ENCODE data around the gene NOA1.

NOA1 gene

DNA sequence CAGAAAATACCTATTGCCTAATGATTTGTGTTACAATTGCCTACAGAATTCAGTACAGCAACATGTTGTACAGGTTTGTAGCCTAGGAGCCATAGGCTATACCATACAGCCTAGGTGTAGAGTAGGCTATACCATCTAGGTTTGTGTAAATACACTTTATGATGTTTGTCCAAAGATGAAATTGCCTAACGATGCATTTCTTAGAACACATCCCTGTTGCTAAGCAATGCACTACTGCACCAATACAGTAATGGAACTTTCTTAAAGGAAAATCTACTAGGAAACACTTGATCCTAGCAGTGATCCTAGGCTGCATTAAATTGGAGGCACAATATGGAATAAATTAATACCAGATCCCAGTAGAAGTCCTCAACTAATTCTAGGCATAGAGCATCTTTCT is 18.3 kb downstream of the NOA1 start:
- no peak overlapping the region for H2BK120ac ChIP-seq (ENCODE audit: low read depth, low read length)
- H3K4me2 ChIP-seq (ENCODE audit: low read length, poor library complexity, severe bottlenecking): no peak overlapping the region
- H3K36me3 ChIP-seq (ENCODE audit: control insufficient read depth in 1 of 2, insufficient read depth in 2 of 2, low read depth in 1 of 2, low read length in 2 of 2): peaks cover 2 to 31% of the 10 kb centered on the region in 2 experiments
- no peak overlapping the region for H2AK5ac ChIP-seq (ENCODE audit: low read length, severe bottlenecking)
- H4K91ac ChIP-seq (ENCODE audit: low read length): no peak overlapping the region
- 100% methylated on average over 1 of the region's 1 CpG for WGBS
- no peak for DNase-seq
- H3K23ac ChIP-seq (ENCODE audit: low read length in 2 of 2): no peak overlapping the region
- peak overlapping the region; percentile 81 for H3K9ac ChIP-seq (ENCODE audit: low read length)
- no peak overlapping the region for H2BK15ac ChIP-seq (ENCODE audit: low read depth, poor library complexity, severe bottlenecking)
- no peak overlapping the region for H3K4ac ChIP-seq (ENCODE audit: low read depth in 1 of 2, low read length in 2 of 2)
- no peak overlapping the region for H3K27ac ChIP-seq (ENCODE audit: low read length, poor library complexity, severe bottlenecking)
- H4K8ac ChIP-seq (ENCODE audit: low read length): no peak overlapping the region
- H2BK12ac ChIP-seq (ENCODE audit: low read length in 2 of 2): no peak overlapping the region
- H2BK5ac ChIP-seq (ENCODE audit: low read depth, low read length, poor library complexity, severe bottlenecking): no peak overlapping the region
- no peaks in the 10 kb centered on the region for H3K79me1 ChIP-seq (replicated peaks; ENCODE audit: low read length, poor library complexity, severe bottlenecking)
- peak overlapping the region in 1 of 2 experiments; percentile 24 for H3K4me3 ChIP-seq (ENCODE audit: insufficient read depth in 1 of 2, low read depth in 1 of 2, low read length in 2 of 2)
- H2AFZ ChIP-seq (ENCODE audit: low read depth, low read length): no peak overlapping the region
- no peak overlapping the region for H3K14ac ChIP-seq (ENCODE audit: low read length in 2 of 2)
- peaks cover 2% of the 10 kb centered on the region for H3K4me1 ChIP-seq (ENCODE audit: control insufficient read depth, insufficient read depth, low read depth, low read length)
- H3K9me3 ChIP-seq (ENCODE audit: control insufficient read depth, low read length): no peaks in the 10 kb centered on the region
- H3K18ac ChIP-seq (ENCODE audit: low read depth in 1 of 2, low read length in 2 of 2): no peak overlapping the region
- no peaks in the 10 kb centered on the region for H3K27me3 ChIP-seq (ENCODE audit: control insufficient read depth in 1 of 2, insufficient read depth in 1 of 2, low read length in 2 of 2)

DNA sequence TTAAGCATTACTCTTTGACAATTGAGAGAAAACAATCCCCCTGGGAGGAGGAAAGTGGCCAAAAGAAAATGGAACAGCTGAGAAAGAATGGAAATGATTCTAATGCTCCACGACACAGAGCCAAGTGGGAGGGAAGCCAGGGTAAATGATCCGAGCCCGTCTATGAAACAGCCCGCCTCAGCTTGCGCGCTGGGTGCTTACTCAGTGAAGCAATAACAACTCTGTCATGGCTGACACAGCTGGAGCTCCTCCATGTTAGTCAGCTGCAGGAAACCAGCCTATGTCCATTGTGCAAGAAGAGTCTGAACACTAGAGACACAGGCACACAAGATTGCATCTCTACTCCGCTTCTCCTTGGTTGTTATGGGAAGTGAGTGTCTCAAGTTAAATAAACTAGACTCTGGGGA is 19.3 kb downstream of the NOA1 start:
- Histone ChIP-seq H3K27me3 (ENCODE audit: control insufficient read depth in 1 of 2, insufficient read depth in 1 of 2, low read length in 2 of 2) (no peaks in the 10 kb centered on the region), H3K79me1 (replicated peaks; ENCODE audit: low read length, poor library complexity, severe bottlenecking) (no peaks in the 10 kb centered on the region), H2BK12ac (ENCODE audit: low read length in 2 of 2) (no peak overlapping the region), H3K36me3 (ENCODE audit: control insufficient read depth in 1 of 2, insufficient read depth in 2 of 2, low read depth in 1 of 2, low read length in 2 of 2) (peaks cover 0 to 23% of the 10 kb centered on the region in 2 experiments), H3K14ac (ENCODE audit: low read length in 2 of 2) (no peak overlapping the region), H2BK5ac (ENCODE audit: low read depth, low read length, poor library complexity, severe bottlenecking) (no peak overlapping the region), H3K9me3 (ENCODE audit: control insufficient read depth, low read length) (no peaks in the 10 kb centered on the region), H3K27ac (ENCODE audit: low read length, poor library complexity, severe bottlenecking) (peak overlapping the region; percentile 41), H2AK5ac (ENCODE audit: low read length, severe bottlenecking) (no peak overlapping the region), H2BK15ac (ENCODE audit: low read depth, poor library complexity, severe bottlenecking) (no peak overlapping the region), H4K8ac (ENCODE audit: low read length) (no peak overlapping the region), H3K9ac (ENCODE audit: low read length) (peak overlapping the region; percentile 81), H3K4me2 (ENCODE audit: low read length, poor library complexity, severe bottlenecking) (peak overlapping the region; percentile 19), H3K23ac (ENCODE audit: low read length in 2 of 2) (no peak overlapping the region), H2BK120ac (ENCODE audit: low read depth, low read length) (no peak overlapping the region), H3K4me1 (ENCODE audit: control insufficient read depth, insufficient read depth, low read depth, low read length) (peaks cover 2% of the 10 kb centered on the region), H2AFZ (ENCODE audit: low read depth, low read length) (no peak overlapping the region), H3K18ac (ENCODE audit: low read depth in 1 of 2, low read length in 2 of 2) (no peak overlapping the region), H4K91ac (ENCODE audit: low read length) (no peak overlapping the region), H3K4ac (ENCODE audit: low read depth in 1 of 2, low read length in 2 of 2) (no peak overlapping the region), H3K4me3 (ENCODE audit: insufficient read depth in 1 of 2, low read depth in 1 of 2, low read length in 2 of 2) (peak overlapping the region in 1 of 2 experiments; percentile 26)
- DNase-seq: peak; percentile 93
- 65% methylated on average over 6 of the region's 7 CpGs for WGBS

DNA sequence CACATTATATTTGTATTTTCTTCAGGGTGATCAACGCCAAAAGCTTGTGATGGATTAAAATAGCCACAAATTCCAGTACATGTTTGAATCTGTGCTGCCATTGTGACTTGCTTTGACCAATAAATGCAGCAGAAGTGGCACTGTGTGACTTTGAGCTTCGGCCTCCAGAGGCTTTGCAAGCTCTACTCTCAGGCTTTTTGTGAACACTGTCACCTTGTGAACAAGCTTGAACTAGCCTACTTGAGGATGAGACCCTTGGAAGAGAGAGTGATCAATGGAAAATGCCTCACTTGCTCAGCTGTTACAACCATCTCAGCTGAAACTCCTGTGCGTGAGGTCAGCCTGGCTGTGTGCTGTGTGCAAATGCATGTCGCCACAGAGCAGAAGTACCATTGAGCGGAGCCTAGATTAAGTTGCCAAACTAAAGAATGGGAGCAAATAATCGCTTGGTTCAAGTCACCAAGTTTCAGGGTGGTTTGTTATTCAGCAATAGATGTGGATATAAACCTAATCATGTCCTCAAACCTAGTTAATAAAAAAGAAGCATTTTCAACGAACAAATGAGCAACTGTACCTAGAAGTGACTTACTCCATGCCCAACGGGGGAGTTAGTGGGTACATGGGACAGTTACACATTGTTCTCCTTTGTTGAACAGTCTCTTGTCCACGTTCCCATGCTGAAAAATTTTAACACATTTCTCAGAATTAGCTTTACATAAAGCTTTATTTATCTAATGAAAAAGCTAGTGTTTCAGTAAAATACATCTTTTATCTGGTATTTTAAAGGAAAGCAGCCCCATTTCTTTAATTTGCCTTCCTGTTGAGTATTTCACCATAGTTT is 23.5 kb downstream of the NOA1 start:
- Histone ChIP-seq H4K91ac (ENCODE audit: low read length) (no peak overlapping the region), H2BK15ac (ENCODE audit: low read depth, poor library complexity, severe bottlenecking) (no peak overlapping the region), H3K4me2 (ENCODE audit: low read length, poor library complexity, severe bottlenecking) (no peak overlapping the region), H4K8ac (ENCODE audit: low read length) (no peak overlapping the region), H3K27ac (ENCODE audit: low read length, poor library complexity, severe bottlenecking) (no peak overlapping the region), H2BK12ac (ENCODE audit: low read length in 2 of 2) (no peak overlapping the region), H3K27me3 (ENCODE audit: control insufficient read depth in 1 of 2, insufficient read depth in 1 of 2, low read length in 2 of 2) (no peaks in the 10 kb centered on the region), H2AFZ (ENCODE audit: low read depth, low read length) (no peak overlapping the region), H3K4ac (ENCODE audit: low read depth in 1 of 2, low read length in 2 of 2) (no peak overlapping the region), H3K23ac (ENCODE audit: low read length in 2 of 2) (no peak overlapping the region), H2BK120ac (ENCODE audit: low read depth, low read length) (no peak overlapping the region), H2AK5ac (ENCODE audit: low read length, severe bottlenecking) (no peak overlapping the region), H3K14ac (ENCODE audit: low read length in 2 of 2) (no peak overlapping the region), H3K9me3 (ENCODE audit: control insufficient read depth, low read length) (no peaks in the 10 kb centered on the region), H3K4me3 (ENCODE audit: insufficient read depth in 1 of 2, low read depth in 1 of 2, low read length in 2 of 2) (no peak overlapping the region), H3K36me3 (ENCODE audit: control insufficient read depth in 1 of 2, insufficient read depth in 2 of 2, low read depth in 1 of 2, low read length in 2 of 2) (no peaks in the 10 kb centered on the region), H3K79me1 (replicated peaks; ENCODE audit: low read length, poor library complexity, severe bottlenecking) (no peaks in the 10 kb centered on the region), H2BK5ac (ENCODE audit: low read depth, low read length, poor library complexity, severe bottlenecking) (no peak overlapping the region), H3K9ac (ENCODE audit: low read length) (no peak overlapping the region), H3K18ac (ENCODE audit: low read depth in 1 of 2, low read length in 2 of 2) (no peak overlapping the region), H3K4me1 (ENCODE audit: control insufficient read depth, insufficient read depth, low read depth, low read length) (peaks cover 2% of the 10 kb centered on the region)
- no peak for DNase-seq
- WGBS: 84% methylated on average over 7 of the region's 9 CpGs

DNA sequence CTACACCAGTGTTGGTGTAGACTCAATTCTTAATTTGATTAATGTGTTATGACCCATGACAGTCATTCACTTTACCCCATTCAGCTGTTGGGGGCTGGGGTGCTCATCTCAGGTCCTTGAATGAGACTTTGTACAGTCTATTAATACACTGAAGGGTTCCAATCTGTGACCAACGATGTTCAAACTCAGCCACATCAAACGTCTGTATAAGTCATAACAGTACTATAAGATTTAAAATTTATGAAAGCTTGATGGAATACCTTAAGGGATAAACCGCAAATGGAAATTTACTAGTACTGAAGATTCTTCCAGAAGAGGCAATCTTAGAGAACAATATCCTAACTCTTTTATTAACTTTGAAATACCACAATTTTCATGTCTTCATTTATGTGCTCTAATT is 36.0 kb downstream of the NOA1 start:
- Histone ChIP-seq H2BK12ac (ENCODE audit: low read length in 2 of 2) (no peak overlapping the region), H3K79me1 (replicated peaks; ENCODE audit: low read length, poor library complexity, severe bottlenecking) (peaks cover 1% of the 10 kb centered on the region), H2BK5ac (ENCODE audit: low read depth, low read length, poor library complexity, severe bottlenecking) (no peak overlapping the region), H3K9ac (ENCODE audit: low read length) (no peak overlapping the region), H3K4ac (ENCODE audit: low read depth in 1 of 2, low read length in 2 of 2) (no peak overlapping the region), H3K23ac (ENCODE audit: low read length in 2 of 2) (no peak overlapping the region), H2BK120ac (ENCODE audit: low read depth, low read length) (no peak overlapping the region), H2AFZ (ENCODE audit: low read depth, low read length) (no peak overlapping the region), H2BK15ac (ENCODE audit: low read depth, poor library complexity, severe bottlenecking) (no peak overlapping the region), H3K4me1 (ENCODE audit: control insufficient read depth, insufficient read depth, low read depth, low read length) (peaks cover 6% of the 10 kb centered on the region), H3K18ac (ENCODE audit: low read depth in 1 of 2, low read length in 2 of 2) (no peak overlapping the region), H3K9me3 (ENCODE audit: control insufficient read depth, low read length) (no peaks in the 10 kb centered on the region), H3K14ac (ENCODE audit: low read length in 2 of 2) (no peak overlapping the region), H3K4me3 (ENCODE audit: insufficient read depth in 1 of 2, low read depth in 1 of 2, low read length in 2 of 2) (no peak overlapping the region), H2AK5ac (ENCODE audit: low read length, severe bottlenecking) (no peak overlapping the region), H3K27me3 (ENCODE audit: control insufficient read depth in 1 of 2, insufficient read depth in 1 of 2, low read length in 2 of 2) (no peaks in the 10 kb centered on the region), H3K36me3 (ENCODE audit: control insufficient read depth in 1 of 2, insufficient read depth in 2 of 2, low read depth in 1 of 2, low read length in 2 of 2) (peaks cover 13 to 17% of the 10 kb centered on the region in 2 experiments), H3K4me2 (ENCODE audit: low read length, poor library complexity, severe bottlenecking) (no peak overlapping the region), H4K91ac (ENCODE audit: low read length) (no peak overlapping the region), H4K8ac (ENCODE audit: low read length) (no peak overlapping the region), H3K27ac (ENCODE audit: low read length, poor library complexity, severe bottlenecking) (no peak overlapping the region)
- no CpG with 5 or more reads among the region's 3 CpGs for WGBS
- DNase-seq: no peak

Data from mesenchymal stem cell (in vitro differentiated cells and primary cell).